Ectodermal cell (in vitro differentiated cells): ENCODE results near the gene SLC6A1.
A peak's percentile ranks its signal among the peaks of the same experiment; 100 is the strongest.

Source experiments
- H3K27ac ChIP-seq: 2 replicates; pipeline ENCODE4 v1.7.0; 2013; ENCODE audit warnings: mild to moderate bottlenecking, low read depth, low read length; ENCODE audit not compliant: insufficient read depth, poor library complexity, severe bottlenecking
- H3K27me3 ChIP-seq: 2 replicates; pipeline ENCODE4 v1.7.0; 2013; ENCODE audit warnings: mild to moderate bottlenecking, low read length; ENCODE audit not compliant: insufficient read depth, control insufficient read depth, poor library complexity, severe bottlenecking
- H3K36me3 ChIP-seq: one replicate; pipeline ENCODE4 v1.7.0; 2013; ENCODE audit warnings: low read length; ENCODE audit not compliant: control insufficient read depth, insufficient read depth
- H3K4me1 ChIP-seq: one replicate; pipeline ENCODE4 v1.7.0; 2013; ENCODE audit warnings: low read length; ENCODE audit not compliant: control insufficient read depth, insufficient read depth
- H3K4me3 ChIP-seq: 2 replicates; pipeline ENCODE4 v1.7.0; 2013; ENCODE audit warnings: low read depth, low read length, control low read depth; ENCODE audit not compliant: insufficient read depth
- H3K9me3 ChIP-seq: 2 replicates; pipeline ENCODE4 v1.7.0; 2013; ENCODE audit warnings: mild to moderate bottlenecking, low read length, moderate library complexity; ENCODE audit not compliant: control insufficient read depth
- WGBS, 2 experiments: methylation state at CpG; one replicate each; pipeline ENCODE4 v1.1.7; 2013; ENCODE audit warnings: missing lambda C conversion rate in 2 of 2; 5-methylcytosine and 5-hydroxymethylcytosine counted together

The SLC6A1 gene

GRCh38 chr3:10992943-10993728, 588 bp downstream of the SLC6A1 start:
- H3K4me3 ChIP-seq: peak overlapping the region; percentile 34
- H3K9me3 ChIP-seq: no peaks in the 10 kb centered on the region
- H3K27ac ChIP-seq: no peak overlapping the region
- H3K4me1 ChIP-seq: no peaks in the 10 kb centered on the region
- no peaks in the 10 kb centered on the region for H3K36me3 ChIP-seq
- peaks cover 51% of the 10 kb centered on the region for H3K27me3 ChIP-seq
- 3% methylated on average over 69 of the region's 69 CpGs for WGBS, 2 experiments

- Histone ChIP-seq H3K27ac (no peak overlapping the region), H3K27me3 (peaks cover 51% of the 10 kb centered on the region)
Observed at GRCh38 chr3:10993729-10994065, 1.1 kb downstream of the SLC6A1 start.

DNA sequence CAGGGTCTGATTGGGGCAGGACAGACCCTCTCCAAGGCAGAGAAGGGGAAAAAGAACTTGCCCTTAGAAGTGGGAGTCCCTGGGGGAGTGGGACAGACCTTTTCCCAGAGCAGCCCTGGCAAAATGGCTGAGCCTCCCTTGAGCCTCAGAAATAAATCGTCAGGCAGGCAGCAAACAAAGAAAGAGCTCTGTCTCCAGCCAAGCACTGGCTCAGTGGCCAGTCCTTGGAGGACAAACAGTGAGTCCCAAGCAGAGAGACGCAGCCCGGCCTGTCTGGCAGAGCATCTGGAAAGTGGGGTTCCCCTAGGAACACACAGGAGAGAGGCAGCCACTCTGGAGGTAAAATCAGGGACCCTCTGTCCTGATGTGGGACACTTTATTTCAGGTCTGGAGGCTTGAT, 1.8 kb downstream of the SLC6A1 start:
- no peaks in the 10 kb centered on the region for H3K4me1 ChIP-seq
- no peaks in the 10 kb centered on the region for H3K36me3 ChIP-seq
- WGBS, 2 experiments: 53% methylated on average over 3 of the region's 3 CpGs
- H3K27me3 ChIP-seq: peaks cover 51% of the 10 kb centered on the region
- no peak overlapping the region for H3K4me3 ChIP-seq
- H3K27ac ChIP-seq: no peak overlapping the region
- no peaks in the 10 kb centered on the region for H3K9me3 ChIP-seq

More at GRCh38 chr3:10993729-10994065, 1.1 kb downstream of the SLC6A1 start:
- Histone ChIP-seq H3K4me1 (no peaks in the 10 kb centered on the region), H3K9me3 (no peaks in the 10 kb centered on the region), H3K4me3 (no peak overlapping the region), H3K36me3 (no peaks in the 10 kb centered on the region)
- 31 to 32% methylated on average over 9 of the region's 9 CpGs for WGBS, 2 experiments

GRCh38 chr3:10995871-10996270, 3.3 kb downstream of the SLC6A1 start:
- Histone ChIP-seq H3K9me3 (no peaks in the 10 kb centered on the region), H3K4me3 (no peak overlapping the region), H3K36me3 (no peaks in the 10 kb centered on the region), H3K4me1 (no peaks in the 10 kb centered on the region), H3K27ac (no peak overlapping the region), H3K27me3 (peaks cover 51% of the 10 kb centered on the region)
- 88 to 89% methylated on average over 8 of the region's 8 CpGs for WGBS, 2 experiments

DNA sequence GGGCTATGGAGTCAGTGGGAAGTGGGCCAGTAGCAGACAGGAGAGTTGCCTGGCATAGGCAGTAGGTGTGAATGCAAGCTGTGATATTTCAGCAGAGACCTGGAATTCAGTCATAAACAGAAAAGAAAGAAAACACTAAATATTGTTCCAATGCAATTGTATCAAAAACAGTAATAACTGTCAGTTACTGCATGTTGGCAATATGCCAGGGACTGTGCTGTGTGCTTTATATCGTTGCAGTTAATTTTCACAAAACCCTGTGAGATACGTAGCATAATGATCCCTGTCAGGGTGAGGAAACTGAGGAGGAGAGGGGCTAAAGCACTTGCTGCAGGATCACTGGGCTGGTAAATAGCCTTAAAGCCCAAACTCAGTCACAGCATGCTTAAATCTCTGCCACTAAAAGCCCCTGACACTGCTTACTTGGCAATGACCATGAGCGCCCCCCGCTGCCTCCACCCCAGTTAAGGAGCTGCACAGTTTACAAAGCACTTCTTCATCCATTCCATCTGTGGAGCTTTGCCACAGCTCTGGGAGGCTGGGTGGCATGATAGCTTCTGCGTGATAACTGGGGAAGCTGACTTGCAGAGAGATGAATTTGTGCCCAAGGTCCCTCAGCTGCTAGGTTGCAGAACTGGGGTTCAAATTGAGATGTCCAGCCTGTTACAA, 3.9 kb downstream of the SLC6A1 start:
- Histone ChIP-seq H3K27ac (no peak overlapping the region), H3K9me3 (no peaks in the 10 kb centered on the region), H3K4me3 (no peak overlapping the region), H3K4me1 (no peaks in the 10 kb centered on the region), H3K36me3 (no peaks in the 10 kb centered on the region), H3K27me3 (peaks cover 51% of the 10 kb centered on the region)
- WGBS, 2 experiments: 85 to 87% methylated on average over 5 of the region's 5 CpGs

GRCh38 chr3:10997196-10997595, 4.6 kb downstream of the SLC6A1 start:
- 86 to 89% methylated on average over 5 of the region's 5 CpGs for WGBS, 2 experiments

DNA sequence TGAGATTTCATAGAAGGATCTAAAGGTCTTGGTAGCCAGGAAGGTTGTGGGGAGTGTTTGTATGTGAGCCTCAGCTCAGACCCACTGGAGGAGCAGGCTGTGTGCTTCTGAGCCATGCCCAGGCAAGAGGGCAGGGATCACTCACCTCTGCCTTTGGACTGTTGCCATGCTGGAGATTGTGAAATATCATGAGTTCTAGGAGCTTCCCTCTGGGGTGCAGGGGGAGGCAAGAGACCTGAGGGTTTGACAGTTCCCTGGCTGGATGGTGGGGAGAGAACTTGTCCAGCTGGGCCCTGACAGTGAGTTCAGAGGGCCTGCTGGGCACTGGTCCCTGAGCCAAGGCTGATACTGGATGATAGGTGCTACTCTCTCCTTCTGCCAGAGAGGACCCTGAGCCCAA, 6.0 kb downstream of the SLC6A1 start:
- Histone ChIP-seq H3K4me1 (no peaks in the 10 kb centered on the region), H3K27ac (no peak overlapping the region), H3K4me3 (no peak overlapping the region), H3K27me3 (peaks cover 38% of the 10 kb centered on the region), H3K36me3 (no peaks in the 10 kb centered on the region), H3K9me3 (no peaks in the 10 kb centered on the region)

More at GRCh38 chr3:10997196-10997595, 4.6 kb downstream of the SLC6A1 start:
- Histone ChIP-seq H3K27ac (no peak overlapping the region), H3K36me3 (no peaks in the 10 kb centered on the region), H3K4me3 (no peak overlapping the region), H3K9me3 (no peaks in the 10 kb centered on the region), H3K27me3 (peaks cover 48% of the 10 kb centered on the region), H3K4me1 (no peaks in the 10 kb centered on the region)

DNA sequence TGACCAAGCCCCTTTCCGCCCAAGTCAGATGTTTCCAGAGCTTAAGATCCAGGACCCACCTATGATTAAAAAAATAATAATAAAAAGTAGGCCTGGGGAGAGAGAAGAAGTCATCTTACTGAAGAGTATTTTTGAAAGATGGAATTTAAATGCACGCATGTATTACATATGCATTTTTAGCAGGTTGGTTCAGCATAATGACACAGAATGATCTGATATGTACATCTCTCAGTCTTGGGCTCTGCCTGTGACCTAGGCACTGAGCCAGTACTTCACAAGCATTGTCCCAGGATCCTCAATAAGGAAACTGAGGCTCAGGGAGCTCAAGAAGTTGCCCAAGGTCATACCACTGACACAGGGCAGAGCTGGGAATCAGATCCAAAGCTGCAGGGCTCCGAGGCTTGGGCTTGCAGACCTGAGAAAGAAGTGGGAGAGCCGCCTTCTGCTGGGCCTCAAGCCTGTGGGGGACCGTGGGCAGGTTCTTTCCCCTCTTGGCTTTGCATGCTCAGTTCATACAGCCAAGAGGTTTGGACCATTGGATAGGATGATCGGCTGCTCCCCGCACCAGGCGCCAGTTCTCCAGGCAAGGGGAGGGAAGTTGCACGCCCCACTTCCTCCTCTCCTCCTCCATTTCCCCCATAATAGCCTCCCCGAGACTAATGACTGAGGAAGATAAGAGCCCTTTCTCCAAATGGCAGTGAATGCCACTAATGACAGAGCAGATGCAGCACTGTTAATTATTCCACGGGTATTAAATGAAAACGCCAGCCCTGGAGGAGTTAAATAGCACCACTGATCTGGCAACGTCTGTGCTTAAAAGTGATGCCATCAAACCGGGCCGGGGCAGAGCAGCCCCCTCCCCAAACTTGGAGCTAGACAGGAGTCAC, 6.9 kb downstream of the SLC6A1 start:
- Histone ChIP-seq H3K4me3 (no peak overlapping the region), H3K9me3 (no peaks in the 10 kb centered on the region), H3K27ac (no peak overlapping the region), H3K36me3 (no peaks in the 10 kb centered on the region), H3K4me1 (no peaks in the 10 kb centered on the region), H3K27me3 (peaks cover 29% of the 10 kb centered on the region)
- WGBS, 2 experiments: 86 to 89% methylated on average over 15 of the region's 15 CpGs

- Histone ChIP-seq H3K36me3 (no peaks in the 10 kb centered on the region), H3K4me3 (no peak overlapping the region), H3K4me1 (no peaks in the 10 kb centered on the region), H3K27ac (no peak overlapping the region), H3K9me3 (no peaks in the 10 kb centered on the region), H3K27me3 (peaks cover 18% of the 10 kb centered on the region)
- WGBS, 2 experiments: 60 to 68% methylated on average over 2 of the region's 2 CpGs
Observed at GRCh38 chr3:11000528-11000927, 8.0 kb downstream of the SLC6A1 start.
